GM21619 (cell line): ENCODE results near the gene BCL2L1.
"Not testable (repeated sequence)": the region's sequence is repeated elsewhere in the genome, so short reads cannot be mapped to it uniquely, and the experiment has no call there.

ENCODE experiments used
- ATAC-seq: cut with Tn5 transposase; IDR thresholded peaks from one replicate; pipeline ENCODE4 v1.9.1; 2021; ENCODE audit not compliant: unreplicated experiment

Gene BCL2L1

GRCh38 chr20:31677553-31678260 is 45.0 kb downstream of the BCL2L1 start:
- ATAC-seq: no peak

GRCh38 chr20:31676609-31676989 is 46.1 kb downstream of the BCL2L1 start:
- no peak for ATAC-seq

DNA sequence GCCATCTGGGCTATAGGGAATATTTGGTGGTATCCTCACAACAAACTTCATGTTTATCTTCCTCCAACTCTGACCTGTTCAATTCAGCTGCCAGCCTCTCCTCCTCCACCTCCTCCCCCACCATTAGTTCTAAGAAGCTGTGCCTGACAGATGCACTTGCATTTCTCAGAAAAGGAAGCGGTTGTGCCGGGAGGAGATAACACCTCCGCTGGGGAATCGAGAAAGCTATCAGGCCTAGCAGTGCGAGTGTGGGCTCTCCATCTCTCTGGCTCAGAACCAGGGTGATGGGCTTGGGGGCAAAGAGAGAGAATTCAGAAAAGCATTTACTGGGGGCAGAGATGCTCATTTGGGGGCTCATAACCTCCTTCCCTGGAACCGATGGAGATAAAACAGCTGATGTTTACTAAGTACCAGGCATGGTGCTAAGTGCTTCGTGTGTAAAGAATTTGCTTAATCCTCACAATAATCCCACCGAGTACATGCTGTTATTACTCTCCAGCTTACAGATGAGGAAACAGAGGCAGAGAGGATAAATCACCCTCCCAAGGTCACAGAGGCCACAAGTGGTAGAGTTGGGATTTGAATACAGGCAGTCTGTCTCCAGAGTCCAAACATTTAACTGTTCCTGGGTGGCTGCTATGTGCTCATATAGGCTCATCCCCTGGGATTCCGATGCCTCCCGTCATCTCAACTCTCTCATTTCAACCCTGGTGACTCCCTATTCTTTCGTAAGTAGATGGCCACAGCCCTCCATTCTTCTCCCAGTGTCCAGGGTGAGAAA is 46.6 kb downstream of the BCL2L1 start:
- peak; percentile 46 for ATAC-seq

GRCh38 chr20:31674895-31675827 is 47.5 kb downstream of the BCL2L1 start:
- peak; percentile 55 for ATAC-seq

DNA sequence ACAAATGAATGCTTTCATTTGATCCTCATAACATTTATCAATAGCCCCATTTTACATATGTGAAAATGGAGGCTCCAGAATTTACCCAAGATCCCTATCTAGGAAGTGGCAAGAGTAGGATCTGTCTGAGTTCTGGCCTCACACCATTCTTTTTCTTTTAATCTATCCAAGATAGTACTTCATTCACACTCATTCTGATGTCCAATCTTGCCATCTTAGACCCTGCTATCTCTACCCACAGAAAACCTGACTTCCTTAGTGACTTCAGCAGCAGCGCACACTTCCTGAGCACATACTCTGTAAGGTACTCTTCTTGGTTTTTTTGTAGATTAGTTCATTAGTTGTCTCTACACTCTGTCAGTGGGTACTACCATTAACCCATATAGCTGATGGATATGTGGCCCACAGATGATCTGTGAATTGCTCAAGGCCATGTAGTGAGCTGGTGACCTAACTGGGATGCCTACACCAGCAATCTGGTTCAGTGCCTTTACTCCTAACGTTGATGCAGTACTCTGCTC is 48.7 kb downstream of the BCL2L1 start:
- ATAC-seq: no peak

- no peak for ATAC-seq
Measured at GRCh38 chr20:31673435-31673834, 49.2 kb downstream of the BCL2L1 start.

- no peak for ATAC-seq
Measured at GRCh38 chr20:31671324-31671723, 51.3 kb downstream of the BCL2L1 start.

- ATAC-seq: no peak
Measured at GRCh38 chr20:31670371-31671228, 52.1 kb downstream of the BCL2L1 start.

- ATAC-seq: no peak
Measured at GRCh38 chr20:31669876-31670275, 52.8 kb downstream of the BCL2L1 start.

DNA sequence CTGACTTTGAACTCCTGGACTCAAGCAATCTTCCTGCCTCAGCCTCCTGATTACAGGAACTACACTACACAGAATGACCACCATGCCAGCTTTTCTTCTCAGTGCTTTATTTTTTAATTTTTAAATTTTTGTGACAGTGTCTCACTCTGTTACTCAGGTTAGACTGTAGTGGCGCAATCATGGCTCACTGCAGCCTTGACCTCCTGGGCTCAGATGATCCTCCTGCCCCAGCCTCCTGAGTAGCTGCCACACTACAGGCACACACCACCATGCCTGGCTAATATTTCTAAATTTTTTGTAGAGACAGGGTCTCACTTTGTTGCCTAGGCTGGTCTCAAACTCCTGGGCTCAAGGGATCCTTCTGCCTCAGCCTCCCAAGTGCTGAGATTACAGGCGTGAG is 53.7 kb downstream of the BCL2L1 start:
- ATAC-seq: not testable (repeated sequence)

DNA sequence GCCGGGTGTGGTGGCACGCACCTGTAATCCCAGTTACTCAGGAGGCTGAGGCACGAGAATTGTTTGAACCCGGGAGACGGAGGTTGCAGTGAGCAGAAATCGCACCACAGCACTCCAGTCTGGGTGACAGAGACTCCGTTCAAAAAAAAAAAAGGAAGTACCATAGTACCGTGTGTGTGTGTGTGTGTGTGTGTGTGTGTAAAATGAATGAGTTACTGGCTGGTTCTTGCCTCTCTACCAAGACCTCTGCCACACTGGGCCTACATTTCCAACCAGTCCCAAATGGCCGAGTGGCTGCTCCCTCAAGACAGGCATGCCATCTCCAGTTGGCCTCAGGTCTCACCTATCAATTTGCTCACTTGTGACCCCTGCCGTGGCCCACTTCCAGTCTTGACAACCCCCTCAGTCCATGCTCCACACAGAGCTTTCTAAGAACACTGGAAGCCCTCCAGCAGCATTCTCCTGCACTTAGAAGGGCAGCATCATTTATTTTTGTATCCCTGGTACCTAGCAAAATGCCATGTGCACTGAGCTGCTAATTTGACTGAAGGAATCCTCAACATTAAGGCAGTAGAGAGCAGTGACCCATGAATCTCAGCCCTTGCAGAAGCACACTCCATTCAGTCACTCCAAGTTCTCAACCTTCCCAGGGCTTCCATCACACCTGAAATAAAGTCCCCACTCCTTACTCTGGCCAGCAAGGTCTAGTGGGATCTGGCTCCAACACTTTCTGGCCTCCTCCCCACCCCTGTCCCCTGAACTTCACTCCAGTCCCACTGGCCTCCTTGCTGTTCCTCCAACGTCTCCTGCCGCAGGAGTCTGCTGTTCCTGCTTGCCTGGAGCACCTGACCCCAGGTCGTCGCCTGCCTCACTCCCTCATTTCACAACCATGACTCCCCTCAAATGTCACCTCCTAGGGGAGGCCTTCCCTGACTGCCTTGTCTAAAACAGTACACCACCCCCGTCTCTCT is 55.1 kb downstream of the BCL2L1 start:
- ATAC-seq: no peak

- no peak for ATAC-seq
Measured at GRCh38 chr20:31666258-31667042, 56.2 kb downstream of the BCL2L1 start.

- ATAC-seq: no peak
Measured at GRCh38 chr20:31665753-31666152, 56.9 kb downstream of the BCL2L1 start.

- ATAC-seq: no peak
Measured at GRCh38 chr20:31664696-31665354, 57.8 kb downstream of the BCL2L1 start.

- ATAC-seq: no peak
Measured at GRCh38 chr20:31663838-31664695, 58.6 kb downstream of the BCL2L1 start.

DNA sequence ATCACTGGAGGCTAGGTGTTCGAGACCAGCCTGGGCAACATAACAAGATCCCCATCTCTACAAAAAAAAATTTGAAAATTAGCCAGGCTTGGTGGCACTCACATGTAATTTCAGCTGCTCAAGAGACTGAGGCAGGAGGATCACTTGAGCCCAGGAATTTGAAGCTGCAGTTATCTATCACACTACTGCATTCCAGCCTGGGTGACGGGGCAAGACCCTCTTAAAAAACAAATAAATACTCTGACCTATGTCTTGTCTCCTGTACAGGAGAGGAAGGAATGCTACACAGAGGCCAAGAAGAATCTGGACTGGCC is 59.2 kb downstream of the BCL2L1 start:
- no peak for ATAC-seq

- no peak for ATAC-seq
Measured at GRCh38 chr20:31662372-31662854, 60.3 kb downstream of the BCL2L1 start.
